Measurements from ENCODE around the gene RAB40C. TPM values are rescaled to one million over a fixed set of nuclear protein-coding genes. Genes with fewer than 3 reads are reported as not detected.

Gene RAB40C
- total and polyA plus RNA-seq, 2 experiments from 2014 or later = 9.5 to 18.8 TPM

DNA sequence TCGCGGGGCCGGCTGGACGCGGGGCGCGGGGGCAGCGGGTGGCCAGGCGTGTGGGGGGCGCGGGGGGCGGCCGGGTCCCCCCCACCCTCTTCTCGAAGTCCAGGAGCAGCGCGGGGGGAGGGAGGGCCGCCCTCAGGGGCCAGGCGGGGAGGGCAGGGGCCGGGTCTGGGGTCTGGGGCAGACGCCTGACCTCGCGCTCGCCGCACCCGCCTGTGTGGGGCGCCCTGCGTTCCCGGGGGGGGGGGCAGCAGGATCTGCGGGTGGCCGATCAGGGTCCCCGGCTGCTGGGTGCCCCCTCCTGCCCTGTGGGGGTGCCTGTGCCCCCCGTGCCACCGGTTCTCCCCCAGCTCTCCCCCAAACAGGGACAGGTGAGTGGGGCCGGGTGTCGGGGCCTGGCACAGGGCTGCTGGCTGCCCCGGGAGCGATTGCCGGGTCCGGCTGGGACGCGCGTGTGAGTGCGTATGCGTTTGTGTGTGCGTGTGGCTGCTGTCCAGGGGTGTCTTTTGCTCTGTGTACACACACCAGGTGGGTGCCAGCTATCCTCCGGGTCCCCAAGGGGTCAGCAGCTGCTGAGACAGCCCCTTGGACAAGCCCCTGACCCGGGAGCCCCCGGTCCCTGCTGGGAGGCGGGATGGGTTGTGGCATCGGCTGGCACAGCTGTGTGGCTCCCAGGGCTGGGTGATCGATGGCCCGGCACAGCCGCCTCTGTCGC lies 29.0 kb upstream of the RAB40C start:
- in situ Hi-C loops (cut with MboI) = no loop called here
- no peaks in the 10 kb centered on the region for H3K4me1 ChIP-seq (ENCODE audit: insufficient read depth)
- no peaks in the 10 kb centered on the region for H3K79me2 ChIP-seq (ENCODE audit: insufficient read depth)
- DNase-seq = no peak
- no peak overlapping the region for H3K4me2 ChIP-seq (ENCODE audit: unreplicated experiment)
- WGBS, 2 experiments (ENCODE audit: low coverage in 1 of 2, low lambda C conversion rate in 2 of 2, missing lambda C conversion rate in 2 of 2) = 8 to 29% methylated on average over 17 to 31 of the region's 54 CpGs
- H4K20me1 ChIP-seq (ENCODE audit: insufficient read depth) = no peaks in the 10 kb centered on the region
- no peaks in the 10 kb centered on the region for H3K36me3 ChIP-seq (ENCODE audit: low read depth)
- H3K4me3 ChIP-seq = no peak overlapping the region
- H2AFZ ChIP-seq = no peak overlapping the region
- H3K27ac ChIP-seq = no peak overlapping the region
- no peak overlapping the region for H3K9ac ChIP-seq
- no peaks in the 10 kb centered on the region for H3K9me3 ChIP-seq (ENCODE audit: low read depth)
- TF ChIP-seq EZH2phosphoT487 (IDR thresholded peaks at IDR 0.05; ENCODE audit: insufficient read depth, low read depth) (no peak), EZH2 (IDR thresholded peaks at IDR 0.05; ENCODE audit: insufficient read depth, poor library complexity, severe bottlenecking) (peak; percentile 89)
- no peaks in the 10 kb centered on the region for H3F3A ChIP-seq (ENCODE audit: insufficient read depth)
- no peaks in the 10 kb centered on the region for H3K9me2 ChIP-seq (ENCODE audit: insufficient read depth)
- peaks cover 13% of the 10 kb centered on the region; the same call in 1 of the 2 replicates for H3K27me3 ChIP-seq (replicated peaks; ENCODE audit: insufficient read depth)

DNA sequence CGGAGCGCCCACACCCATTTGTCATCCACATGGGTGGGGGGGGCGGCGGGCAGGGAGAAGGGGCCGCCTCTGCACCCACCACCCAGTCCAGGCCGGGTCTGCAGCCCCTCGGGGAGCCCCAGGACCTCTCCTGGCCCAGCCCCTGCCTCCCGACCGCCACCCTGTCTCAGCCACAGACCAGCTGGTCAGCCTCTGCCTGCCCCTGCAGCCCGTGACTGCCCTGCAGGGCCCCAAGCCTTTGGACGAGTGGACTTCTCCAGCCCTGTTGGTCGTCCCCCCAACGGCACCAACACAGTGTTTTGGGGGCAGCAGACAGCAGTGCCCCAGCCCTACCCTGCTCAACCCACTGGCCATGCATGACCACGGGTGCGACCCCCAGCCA lies 28.5 kb upstream of the RAB40C start:
- WGBS, 2 experiments (ENCODE audit: low coverage in 1 of 2, low lambda C conversion rate in 2 of 2, missing lambda C conversion rate in 2 of 2) = 66 to 67% methylated on average over 8 to 10 of the region's 15 CpGs
- H3K27ac ChIP-seq = no peak overlapping the region
- H4K20me1 ChIP-seq (ENCODE audit: insufficient read depth) = no peaks in the 10 kb centered on the region
- peaks cover 13% of the 10 kb centered on the region; the same call in 1 of the 2 replicates for H3K27me3 ChIP-seq (replicated peaks; ENCODE audit: insufficient read depth)
- H3K4me3 ChIP-seq = no peak overlapping the region
- no peak for DNase-seq
- H3K9me2 ChIP-seq (ENCODE audit: insufficient read depth) = no peaks in the 10 kb centered on the region
- no peaks in the 10 kb centered on the region for H3F3A ChIP-seq (ENCODE audit: insufficient read depth)
- no peak overlapping the region for H2AFZ ChIP-seq
- H3K4me1 ChIP-seq (ENCODE audit: insufficient read depth) = no peaks in the 10 kb centered on the region
- H3K4me2 ChIP-seq (ENCODE audit: unreplicated experiment) = no peak overlapping the region
- no peaks in the 10 kb centered on the region for H3K9me3 ChIP-seq (ENCODE audit: low read depth)
- H3K79me2 ChIP-seq (ENCODE audit: insufficient read depth) = no peaks in the 10 kb centered on the region
- no peak overlapping the region for H3K9ac ChIP-seq
- in situ Hi-C loops (cut with MboI) = no loop called here
- TF ChIP-seq EZH2phosphoT487 (IDR thresholded peaks at IDR 0.05; ENCODE audit: insufficient read depth, low read depth) (no peak), EZH2 (IDR thresholded peaks at IDR 0.05; ENCODE audit: insufficient read depth, poor library complexity, severe bottlenecking) (no peak)
- H3K36me3 ChIP-seq (ENCODE audit: low read depth) = no peaks in the 10 kb centered on the region

DNA sequence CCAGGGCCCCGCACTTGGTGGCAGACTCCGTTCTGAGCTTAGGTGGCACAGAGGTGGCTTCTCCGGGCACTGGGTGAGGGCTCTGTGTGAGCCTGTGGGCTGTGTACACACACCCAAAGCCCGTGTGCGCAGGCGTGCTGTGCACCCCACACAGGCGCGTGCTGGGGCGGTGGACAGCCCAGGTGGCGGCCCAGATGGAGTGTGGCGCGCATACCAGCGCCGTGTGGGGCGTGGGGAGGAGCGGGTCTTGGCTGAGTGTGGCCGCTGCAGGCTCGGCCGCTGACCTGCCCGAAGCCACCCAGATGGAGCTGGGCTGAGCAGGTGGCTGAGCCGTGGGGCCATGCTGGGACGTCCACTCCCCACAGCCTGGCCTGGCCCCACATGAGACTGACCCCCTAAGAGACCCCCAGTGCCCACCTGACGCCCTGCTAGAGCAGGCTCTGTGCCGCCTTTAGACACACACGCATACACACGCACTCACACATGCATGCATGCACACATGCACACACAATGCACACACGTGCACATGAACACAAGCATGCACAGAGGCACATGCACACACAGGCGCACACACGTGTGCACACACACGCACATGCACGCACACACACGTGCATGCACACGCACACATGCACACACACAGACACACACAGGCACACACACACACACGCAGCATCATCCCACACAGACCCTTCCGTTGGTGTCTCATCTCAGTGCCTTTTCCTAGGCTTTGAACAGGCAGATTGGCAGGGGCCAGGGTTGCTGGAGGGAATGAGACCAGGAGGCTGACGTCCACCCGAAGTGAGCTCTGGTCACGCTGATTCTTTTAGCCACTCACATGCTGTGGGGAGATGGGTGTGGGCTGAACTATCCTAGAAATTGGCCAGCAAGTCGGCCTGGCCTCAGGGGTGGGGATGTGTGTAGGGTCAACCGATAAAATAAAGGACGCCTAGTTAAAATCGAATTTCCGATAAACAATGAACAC lies 27.6 kb upstream of the RAB40C start:
- Histone ChIP-seq H3K4me3 (no peak overlapping the region), H3K9ac (no peak overlapping the region), H4K20me1 (ENCODE audit: insufficient read depth) (no peaks in the 10 kb centered on the region), H3K36me3 (ENCODE audit: low read depth) (no peaks in the 10 kb centered on the region), H3F3A (ENCODE audit: insufficient read depth) (no peaks in the 10 kb centered on the region), H3K79me2 (ENCODE audit: insufficient read depth) (no peaks in the 10 kb centered on the region), H3K4me1 (ENCODE audit: insufficient read depth) (no peaks in the 10 kb centered on the region), H3K27ac (no peak overlapping the region), H3K4me2 (ENCODE audit: unreplicated experiment) (no peak overlapping the region), H3K27me3 (replicated peaks; ENCODE audit: insufficient read depth) (peaks cover 13% of the 10 kb centered on the region; the same call in 1 of the 2 replicates), H3K9me3 (ENCODE audit: low read depth) (no peaks in the 10 kb centered on the region), H3K9me2 (ENCODE audit: insufficient read depth) (no peaks in the 10 kb centered on the region), H2AFZ (no peak overlapping the region)
- TF ChIP-seq EZH2 (IDR thresholded peaks at IDR 0.05; ENCODE audit: insufficient read depth, poor library complexity, severe bottlenecking) (no peak), EZH2phosphoT487 (IDR thresholded peaks at IDR 0.05; ENCODE audit: insufficient read depth, low read depth) (no peak)
- DNase-seq = no peak
- WGBS, 2 experiments (ENCODE audit: low coverage in 1 of 2, low lambda C conversion rate in 2 of 2, missing lambda C conversion rate in 2 of 2) = 70 to 72% methylated on average over 39 to 43 of the region's 43 CpGs
- in situ Hi-C loops (cut with MboI) = no loop called here

DNA sequence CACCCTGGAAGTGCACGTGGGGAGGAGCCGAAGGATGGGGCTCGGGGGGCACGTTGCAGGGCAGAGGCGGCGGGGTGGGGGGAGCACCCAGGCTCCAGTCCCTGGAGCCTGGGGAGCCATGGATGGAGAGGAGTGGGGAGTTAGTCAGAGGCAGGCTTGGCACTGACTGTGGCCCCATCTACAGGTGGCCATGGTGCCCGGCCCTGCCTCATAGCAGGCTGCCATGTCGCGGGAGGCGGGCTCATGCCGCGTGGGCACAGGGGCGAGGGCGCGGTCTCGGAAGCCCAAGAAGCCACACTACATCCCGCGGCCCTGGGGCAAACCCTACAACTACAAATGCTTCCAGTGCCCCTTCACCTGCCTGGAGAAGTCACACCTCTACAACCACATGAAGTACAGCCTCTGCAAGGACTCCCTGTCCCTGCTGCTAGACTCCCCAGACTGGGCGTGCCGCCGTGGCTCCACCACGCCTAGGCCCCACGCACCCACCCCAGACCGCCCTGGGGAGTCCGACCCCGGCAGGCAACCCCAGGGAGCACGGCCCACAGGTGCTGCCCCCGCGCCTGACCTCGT lies 26.7 kb upstream of the RAB40C start:
- H3K27me3 ChIP-seq (replicated peaks; ENCODE audit: insufficient read depth) = peaks cover 13% of the 10 kb centered on the region; the same call in 1 of the 2 replicates
- no peaks in the 10 kb centered on the region for H3K36me3 ChIP-seq (ENCODE audit: low read depth)
- no peaks in the 10 kb centered on the region for H3F3A ChIP-seq (ENCODE audit: insufficient read depth)
- H2AFZ ChIP-seq = no peak overlapping the region
- H3K4me2 ChIP-seq (ENCODE audit: unreplicated experiment) = no peak overlapping the region
- no peak overlapping the region for H3K27ac ChIP-seq
- no peak for DNase-seq
- H3K4me1 ChIP-seq (ENCODE audit: insufficient read depth) = no peaks in the 10 kb centered on the region
- H3K9me3 ChIP-seq (ENCODE audit: low read depth) = no peaks in the 10 kb centered on the region
- H3K4me3 ChIP-seq = no peak overlapping the region
- no peak overlapping the region for H3K9ac ChIP-seq
- TF ChIP-seq EZH2 (IDR thresholded peaks at IDR 0.05; ENCODE audit: insufficient read depth, poor library complexity, severe bottlenecking) (no peak), EZH2phosphoT487 (IDR thresholded peaks at IDR 0.05; ENCODE audit: insufficient read depth, low read depth) (no peak)
- no peaks in the 10 kb centered on the region for H4K20me1 ChIP-seq (ENCODE audit: insufficient read depth)
- in situ Hi-C loops (cut with MboI) = no loop called here
- H3K9me2 ChIP-seq (ENCODE audit: insufficient read depth) = no peaks in the 10 kb centered on the region
- 86 to 88% methylated on average over 28 to 30 of the region's 30 CpGs for WGBS, 2 experiments (ENCODE audit: low coverage in 1 of 2, low lambda C conversion rate in 2 of 2, missing lambda C conversion rate in 2 of 2)
- no peaks in the 10 kb centered on the region for H3K79me2 ChIP-seq (ENCODE audit: insufficient read depth)
